ENCODE results near the gene KHDC4. TPM values are rescaled to one million over a fixed set of nuclear protein-coding genes. Genes with fewer than 3 reads are reported as not detected.

KHDC4 gene
- total and polyA plus RNA-seq, 9 of the 15 experiments (the other 6 are each of a cell fraction or from before 2014, with no cell fraction given): 12.1 to 185 (median 65.6) TPM

DNA sequence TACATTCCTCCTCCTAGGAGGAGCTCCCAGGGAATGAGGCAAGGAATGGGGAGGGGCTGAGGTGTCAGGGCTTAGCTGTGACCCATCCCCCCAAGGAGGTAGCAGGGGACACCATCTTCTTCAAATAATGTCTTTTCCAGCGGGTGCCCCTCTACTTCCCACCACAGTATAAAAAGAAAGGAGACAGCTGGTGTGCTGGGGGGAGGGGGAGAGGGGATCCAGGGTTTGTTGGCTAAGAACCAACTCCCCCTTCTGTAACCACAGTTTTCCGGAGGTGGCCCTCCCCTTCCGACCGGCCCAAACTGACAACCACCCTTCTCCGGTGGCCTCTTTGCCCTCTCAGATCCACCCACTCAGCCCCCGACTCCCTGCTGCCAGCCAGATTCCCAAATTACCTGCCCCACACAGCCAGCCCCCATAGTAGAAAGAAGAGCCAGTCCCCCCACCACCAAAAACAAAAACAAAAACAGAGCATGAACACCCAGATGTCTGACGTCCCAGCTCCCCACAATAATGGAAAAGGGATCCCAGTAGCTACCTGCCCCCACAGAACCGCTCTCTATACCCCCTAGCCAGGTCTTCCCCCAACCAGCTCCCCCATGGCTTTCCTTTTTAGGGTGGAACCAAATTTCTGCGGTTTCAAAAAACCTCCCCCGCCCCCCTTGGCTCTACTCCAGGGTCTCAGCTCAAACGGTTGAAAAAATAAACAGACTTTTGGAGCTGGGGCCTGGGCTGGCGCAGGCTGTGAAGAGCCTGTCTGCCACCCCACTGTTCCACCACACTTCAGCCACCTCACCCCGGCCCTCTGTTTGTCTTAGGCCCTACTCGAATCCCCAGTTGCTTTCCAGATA is 42.1 kb upstream of the KHDC4 start (continued):
- TF ChIP-seq, protein P1, sequence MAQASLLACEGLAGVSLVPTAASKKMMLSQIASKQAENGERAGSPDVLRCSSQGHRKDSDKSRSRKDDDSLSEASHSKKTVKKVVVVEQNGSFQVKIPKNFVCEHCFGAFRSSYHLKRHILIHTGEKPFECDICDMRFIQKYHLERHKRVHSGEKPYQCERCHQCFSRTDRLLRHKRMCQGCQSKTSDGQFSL (CRISPR knock-in tag; IDR thresholded peaks at IDR 0.05): no peak
- TF ChIP-seq, protein P1 (tag; IDR thresholded peaks at IDR 0.05): no peak
- TF ChIP-seq ZNF785 (CRISPR knock-in tag; IDR thresholded peaks at IDR 0.05): no peak
- no peak for TF ChIP-seq MYNN (IDR thresholded peaks at IDR 0.05)
- no peak for TF ChIP-seq MYNN (CRISPR knock-in tag; IDR thresholded peaks at IDR 0.05)
- no peak for TF ChIP-seq COPS2 (conservative IDR thresholded peaks at IDR 0.05)
- TF ChIP-seq NR3C1 (CRISPR knock-in tag; IDR thresholded peaks at IDR 0.05): no peak
- TF ChIP-seq, protein P2, sequence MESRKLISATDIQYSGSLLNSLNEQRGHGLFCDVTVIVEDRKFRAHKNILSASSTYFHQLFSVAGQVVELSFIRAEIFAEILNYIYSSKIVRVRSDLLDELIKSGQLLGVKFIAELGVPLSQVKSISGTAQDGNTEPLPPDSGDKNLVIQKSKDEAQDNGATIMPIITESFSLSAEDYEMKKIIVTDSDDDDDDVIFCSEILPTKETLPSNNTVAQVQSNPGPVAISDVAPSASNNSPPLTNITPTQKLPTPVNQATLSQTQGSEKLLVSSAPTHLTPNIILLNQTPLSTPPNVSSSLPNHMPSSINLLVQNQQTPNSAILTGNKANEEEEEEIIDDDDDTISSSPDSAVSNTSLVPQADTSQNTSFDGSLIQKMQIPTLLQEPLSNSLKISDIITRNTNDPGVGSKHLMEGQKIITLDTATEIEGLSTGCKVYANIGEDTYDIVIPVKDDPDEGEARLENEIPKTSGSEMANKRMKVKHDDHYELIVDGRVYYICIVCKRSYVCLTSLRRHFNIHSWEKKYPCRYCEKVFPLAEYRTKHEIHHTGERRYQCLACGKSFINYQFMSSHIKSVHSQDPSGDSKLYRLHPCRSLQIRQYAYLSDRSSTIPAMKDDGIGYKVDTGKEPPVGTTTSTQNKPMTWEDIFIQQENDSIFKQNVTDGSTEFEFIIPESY (CRISPR knock-in tag; IDR thresholded peaks at IDR 0.05): no peak
- no peak for TF ChIP-seq FOXK1 (CRISPR knock-in tag; IDR thresholded peaks at IDR 0.05; ENCODE audit: borderline replicate concordance)
- no peak for TF ChIP-seq CBFA2T2 (conservative IDR thresholded peaks at IDR 0.05)
- peak; percentile 67; the same call in 1 of the 2 replicates for TF ChIP-seq ETV5 (CRISPR knock-in tag; IDR thresholded peaks at IDR 0.05; ENCODE audit: low read depth)
- no peak for TF ChIP-seq ZKSCAN3 (CRISPR knock-in tag; IDR thresholded peaks at IDR 0.05)
- TF ChIP-seq LCOR (CRISPR knock-in tag; IDR thresholded peaks at IDR 0.05): no peak; the same call in 1 of the 2 replicates
- no peak for TF ChIP-seq RAD51 (IDR thresholded peaks at IDR 0.05; ENCODE audit: borderline replicate concordance, low read depth)
- TF ChIP-seq ADNP (tag; IDR thresholded peaks at IDR 0.05): no peak
- TF ChIP-seq KDM1A (IDR thresholded peaks at IDR 0.05): peak in 1 of 2 experiments; percentile 78; a peak in 2 of 4 replicates
- TF ChIP-seq, protein P3, sequence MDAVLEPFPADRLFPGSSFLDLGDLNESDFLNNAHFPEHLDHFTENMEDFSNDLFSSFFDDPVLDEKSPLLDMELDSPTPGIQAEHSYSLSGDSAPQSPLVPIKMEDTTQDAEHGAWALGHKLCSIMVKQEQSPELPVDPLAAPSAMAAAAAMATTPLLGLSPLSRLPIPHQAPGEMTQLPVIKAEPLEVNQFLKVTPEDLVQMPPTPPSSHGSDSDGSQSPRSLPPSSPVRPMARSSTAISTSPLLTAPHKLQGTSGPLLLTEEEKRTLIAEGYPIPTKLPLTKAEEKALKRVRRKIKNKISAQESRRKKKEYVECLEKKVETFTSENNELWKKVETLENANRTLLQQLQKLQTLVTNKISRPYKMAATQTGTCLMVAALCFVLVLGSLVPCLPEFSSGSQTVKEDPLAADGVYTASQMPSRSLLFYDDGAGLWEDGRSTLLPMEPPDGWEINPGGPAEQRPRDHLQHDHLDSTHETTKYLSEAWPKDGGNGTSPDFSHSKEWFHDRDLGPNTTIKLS (IDR thresholded peaks at IDR 0.05; ENCODE audit: borderline replicate concordance, low read depth): no peak
- TF ChIP-seq, protein P4, sequence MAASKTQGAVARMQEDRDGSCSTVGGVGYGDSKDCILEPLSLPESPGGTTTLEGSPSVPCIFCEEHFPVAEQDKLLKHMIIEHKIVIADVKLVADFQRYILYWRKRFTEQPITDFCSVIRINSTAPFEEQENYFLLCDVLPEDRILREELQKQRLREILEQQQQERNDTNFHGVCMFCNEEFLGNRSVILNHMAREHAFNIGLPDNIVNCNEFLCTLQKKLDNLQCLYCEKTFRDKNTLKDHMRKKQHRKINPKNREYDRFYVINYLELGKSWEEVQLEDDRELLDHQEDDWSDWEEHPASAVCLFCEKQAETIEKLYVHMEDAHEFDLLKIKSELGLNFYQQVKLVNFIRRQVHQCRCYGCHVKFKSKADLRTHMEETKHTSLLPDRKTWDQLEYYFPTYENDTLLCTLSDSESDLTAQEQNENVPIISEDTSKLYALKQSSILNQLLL (CRISPR knock-in tag; IDR thresholded peaks at IDR 0.05; ENCODE audit: borderline replicate concordance): no peak
- TF ChIP-seq CBX5 (IDR thresholded peaks at IDR 0.05; ENCODE audit: borderline replicate concordance, low read depth): no peak
- peak; percentile 25; the same call in 1 of the 2 replicates for TF ChIP-seq EP400 (IDR thresholded peaks at IDR 0.05)
- TF ChIP-seq CHD4 (IDR thresholded peaks at IDR 0.05; ENCODE audit: insufficient read depth, insufficient replicate concordance, low read depth, low read length, poor library complexity, severe bottlenecking): no peak
- TF ChIP-seq SMAD2 (IDR thresholded peaks at IDR 0.05; ENCODE audit: low read depth, low read length): no peak
- no peak for TF ChIP-seq PTTG1 (tag; IDR thresholded peaks at IDR 0.05; ENCODE audit: low read depth)
- TF ChIP-seq PPARD (CRISPR knock-in tag; IDR thresholded peaks at IDR 0.05): no peak

All from K562 (cell line).